ENCODE results near the gene HS6ST1. TPM values are rescaled to one million over a fixed set of nuclear protein-coding genes. Genes with fewer than 3 reads are reported as not detected.
A peak's percentile ranks its signal among the peaks of the same experiment; 100 is the strongest.

HS6ST1 gene
- total RNA-seq, 2 donors from 2014 or later: 25.4 to 44.8 TPM

DNA sequence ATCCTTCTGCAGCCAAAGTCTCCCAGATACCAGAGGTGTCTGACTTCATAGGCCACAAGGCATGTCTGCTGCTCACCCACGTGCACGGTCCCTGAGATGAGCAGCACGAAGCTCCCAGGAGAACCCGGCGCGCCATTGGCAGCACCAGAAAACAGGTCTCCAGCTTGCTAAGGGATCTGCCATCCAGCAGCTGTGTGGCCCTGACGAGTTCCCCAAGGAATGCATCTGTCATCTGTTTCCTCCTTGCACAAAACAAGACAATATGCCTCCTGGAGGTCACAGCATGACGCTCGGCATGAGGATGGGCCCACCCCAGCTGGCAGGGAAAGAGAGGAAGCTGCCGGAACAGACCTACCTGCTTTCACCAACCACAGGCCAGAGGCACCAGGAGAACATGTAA, 29.2 kb downstream of the HS6ST1 start:
- no peak overlapping the region for H3K4me3 ChIP-seq
- H3K27me3 ChIP-seq: no peaks in the 10 kb centered on the region
- H3K27ac ChIP-seq: no peak overlapping the region
- H3K9me3 ChIP-seq: no peaks in the 10 kb centered on the region
- no peak for TF ChIP-seq POLR2A (IDR thresholded peaks at IDR 0.05)
- intact Hi-C loops (cut with DNase I): no loop called here
- H3K36me3 ChIP-seq (replicated peaks in 1 of 2; ENCODE audit: insufficient read depth in 1 of 2, low read depth in 2 of 2): no peaks in the 10 kb centered on the region
- no peak for ATAC-seq
- WGBS, 2 donors: 85 to 89% methylated on average over 4 to 10 of the region's 10 CpGs
- no peak for DNase-seq
- peaks cover 49% of the 10 kb centered on the region for H3K4me1 ChIP-seq

GRCh38 chr2:128288781-128289180, 29.9 kb downstream of the HS6ST1 start:
- Histone ChIP-seq H3K4me1 (peaks cover 47% of the 10 kb centered on the region), H3K4me3 (no peak overlapping the region), H3K9me3 (no peaks in the 10 kb centered on the region), H3K36me3 (replicated peaks in 1 of 2; ENCODE audit: insufficient read depth in 1 of 2, low read depth in 2 of 2) (no peaks in the 10 kb centered on the region), H3K27ac (no peak overlapping the region), H3K27me3 (no peaks in the 10 kb centered on the region)
- WGBS, 2 donors: 90 to 100% methylated on average over 1 to 9 of the region's 9 CpGs
- DNase-seq (no peak), ATAC-seq (no peak)
- TF ChIP-seq POLR2A (IDR thresholded peaks at IDR 0.05) (no peak), CTCF (IDR thresholded peaks at IDR 0.05) (no peak)
- intact Hi-C loops (cut with DNase I): no loop called here

- no peak for DNase-seq
These were observed 30.6 kb downstream of the HS6ST1 start for GRCh38 chr2:128287780-128288735.

GRCh38 chr2:128286905-128287779, 31.5 kb downstream of the HS6ST1 start:
- H3K36me3 ChIP-seq (replicated peaks in 1 of 2; ENCODE audit: insufficient read depth in 1 of 2, low read depth in 2 of 2): no peaks in the 10 kb centered on the region
- peaks cover 39% of the 10 kb centered on the region for H3K4me1 ChIP-seq
- ATAC-seq (no peak), DNase-seq (no peak)
- H3K27me3 ChIP-seq: no peaks in the 10 kb centered on the region
- no peak overlapping the region for H3K4me3 ChIP-seq
- intact Hi-C loops (cut with DNase I): no loop called here
- TF ChIP-seq POLR2A (IDR thresholded peaks at IDR 0.05) (no peak), CTCF (IDR thresholded peaks at IDR 0.05) (no peak)
- no peaks in the 10 kb centered on the region for H3K9me3 ChIP-seq
- WGBS, 2 donors: 85 to 86% methylated on average over 3 to 9 of the region's 12 CpGs
- H3K27ac ChIP-seq: peak overlapping the region in 2 of 4 donors; percentile 19 to 25

More at GRCh38 chr2:128287780-128288735, 30.6 kb downstream of the HS6ST1 start:
- H3K27me3 ChIP-seq: no peaks in the 10 kb centered on the region
- no peak overlapping the region for H3K27ac ChIP-seq
- no peak overlapping the region for H3K4me3 ChIP-seq
- H3K36me3 ChIP-seq (replicated peaks in 1 of 2; ENCODE audit: insufficient read depth in 1 of 2, low read depth in 2 of 2): no peaks in the 10 kb centered on the region
- no peak for TF ChIP-seq POLR2A (IDR thresholded peaks at IDR 0.05)
- no peak for TF ChIP-seq CTCF (IDR thresholded peaks at IDR 0.05)
- WGBS, 2 donors: 88 to 91% methylated on average over 12 to 21 of the region's 23 CpGs
- intact Hi-C loops (cut with DNase I): no loop called here
- H3K9me3 ChIP-seq: no peaks in the 10 kb centered on the region
- ATAC-seq: no peak
- peaks cover 42% of the 10 kb centered on the region for H3K4me1 ChIP-seq
